HG02885 (cell line): Measurements from ENCODE around the gene HCN3.
"Not testable (repeated sequence)": the region's sequence is repeated elsewhere in the genome, so short reads cannot be mapped to it uniquely, and the experiment has no call there.

Experiments used
- ATAC-seq: cut with Tn5 transposase; IDR thresholded peaks from one replicate; pipeline ENCODE4 v1.9.1; 2021; ENCODE audit warnings: mild to moderate bottlenecking; ENCODE audit not compliant: unreplicated experiment, poor library complexity

Gene HCN3

GRCh38 chr1:155279268-155279667 lies 2.0 kb downstream of the HCN3 start:
- ATAC-seq = no peak

- no peak for ATAC-seq
Observed at GRCh38 chr1:155282488-155283091, 5.3 kb downstream of the HCN3 start.

DNA sequence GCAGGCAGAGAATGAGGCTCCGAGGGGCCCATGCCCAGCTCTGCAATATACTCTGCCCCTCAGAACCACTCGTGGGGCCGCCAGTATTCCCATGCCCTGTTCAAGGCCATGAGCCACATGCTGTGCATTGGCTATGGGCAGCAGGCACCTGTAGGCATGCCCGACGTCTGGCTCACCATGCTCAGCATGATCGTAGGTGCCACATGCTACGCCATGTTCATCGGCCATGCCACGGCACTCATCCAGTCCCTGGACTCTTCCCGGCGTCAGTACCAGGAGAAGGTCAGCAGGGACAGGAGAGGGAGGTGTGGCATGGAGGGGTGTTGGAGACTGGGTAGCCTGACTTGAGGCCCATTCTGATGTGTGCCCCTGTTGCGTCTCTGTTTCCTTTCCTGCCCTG lies 7.2 kb downstream of the HCN3 start:
- no peak for ATAC-seq

DNA sequence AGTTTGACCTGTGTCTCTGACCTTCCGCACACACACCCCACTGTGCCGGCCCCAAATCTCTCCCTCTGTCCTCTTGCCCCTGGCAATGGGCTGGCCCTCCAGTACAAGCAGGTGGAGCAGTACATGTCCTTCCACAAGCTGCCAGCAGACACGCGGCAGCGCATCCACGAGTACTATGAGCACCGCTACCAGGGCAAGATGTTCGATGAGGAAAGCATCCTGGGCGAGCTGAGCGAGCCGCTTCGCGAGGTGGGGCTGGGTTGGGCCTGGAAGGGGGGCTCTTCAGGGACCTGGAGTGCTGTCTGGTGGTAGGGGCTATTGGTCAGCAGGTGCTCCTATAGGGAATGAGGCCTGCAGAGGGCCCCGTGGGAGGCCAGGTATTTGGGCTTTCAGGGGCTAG lies 7.8 kb downstream of the HCN3 start:
- ATAC-seq = no peak

DNA sequence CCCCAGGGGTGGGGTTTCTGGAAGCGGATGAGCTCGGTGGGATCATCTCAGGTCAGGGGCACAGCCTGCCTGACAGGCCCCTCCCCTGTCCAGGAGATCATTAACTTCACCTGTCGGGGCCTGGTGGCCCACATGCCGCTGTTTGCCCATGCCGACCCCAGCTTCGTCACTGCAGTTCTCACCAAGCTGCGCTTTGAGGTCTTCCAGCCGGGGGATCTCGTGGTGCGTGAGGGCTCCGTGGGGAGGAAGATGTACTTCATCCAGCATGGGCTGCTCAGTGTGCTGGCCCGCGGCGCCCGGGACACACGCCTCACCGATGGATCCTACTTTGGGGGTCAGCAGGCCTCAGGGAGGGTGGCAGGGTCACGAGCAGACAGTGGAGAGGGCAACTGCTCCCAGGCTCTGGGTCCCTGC lies 8.4 kb downstream of the HCN3 start:
- no peak for ATAC-seq

GRCh38 chr1:155286544-155286943 lies 9.3 kb downstream of the HCN3 start:
- ATAC-seq = no peak

DNA sequence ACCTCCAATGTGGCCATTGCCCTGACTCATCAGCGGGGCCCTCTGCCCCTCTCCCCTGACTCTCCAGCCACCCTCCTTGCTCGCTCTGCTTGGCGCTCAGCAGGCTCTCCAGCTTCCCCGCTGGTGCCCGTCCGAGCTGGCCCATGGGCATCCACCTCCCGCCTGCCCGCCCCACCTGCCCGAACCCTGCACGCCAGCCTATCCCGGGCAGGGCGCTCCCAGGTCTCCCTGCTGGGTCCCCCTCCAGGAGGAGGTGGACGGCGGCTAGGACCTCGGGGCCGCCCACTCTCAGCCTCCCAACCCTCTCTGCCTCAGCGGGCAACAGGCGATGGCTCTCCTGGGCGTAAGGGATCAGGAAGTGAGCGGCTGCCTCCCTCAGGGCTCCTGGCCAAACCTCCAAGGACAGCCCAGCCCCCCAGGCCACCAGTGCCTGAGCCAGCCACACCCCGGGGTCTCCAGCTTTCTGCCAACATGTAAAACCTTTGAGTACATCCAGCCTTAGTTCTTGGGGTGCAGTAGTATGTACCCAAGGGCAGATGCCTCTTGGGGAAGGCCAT lies 10.8 kb downstream of the HCN3 start:
- ATAC-seq = no peak

GRCh38 chr1:155291006-155291405 lies 13.7 kb downstream of the HCN3 start:
- ATAC-seq = not testable (repeated sequence)

DNA sequence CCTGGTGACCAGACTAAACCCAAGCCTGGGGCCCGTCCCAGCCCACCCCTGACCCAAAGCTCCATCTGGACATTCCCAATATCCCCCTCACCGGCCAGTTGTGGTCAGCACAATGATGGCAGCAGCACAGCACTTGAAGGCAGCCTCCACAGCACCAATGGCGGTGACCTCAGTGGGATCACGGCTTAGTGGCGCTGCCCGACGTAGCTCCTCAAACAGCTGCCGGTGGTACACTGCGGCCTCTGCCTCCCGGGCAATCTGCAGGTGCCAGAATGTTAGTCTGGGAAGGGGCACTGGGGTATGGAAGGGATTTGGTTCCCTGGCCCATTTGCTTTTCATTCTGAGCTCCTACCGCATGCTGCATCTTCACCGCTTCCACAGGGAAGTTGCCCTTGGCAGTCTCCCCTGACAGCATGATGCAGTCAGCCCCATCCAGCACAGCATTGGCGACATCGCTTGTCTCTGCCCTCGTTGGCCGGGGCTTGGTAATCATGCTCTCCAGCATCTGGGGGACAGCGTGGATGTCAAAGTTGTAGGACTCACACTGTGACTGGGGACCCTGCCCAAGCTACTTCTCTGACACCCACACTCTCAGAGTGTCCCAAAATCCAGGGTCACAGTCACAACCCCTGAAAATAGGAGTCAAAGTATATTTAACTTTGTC lies 16.0 kb downstream of the HCN3 start:
- ATAC-seq = no peak

DNA sequence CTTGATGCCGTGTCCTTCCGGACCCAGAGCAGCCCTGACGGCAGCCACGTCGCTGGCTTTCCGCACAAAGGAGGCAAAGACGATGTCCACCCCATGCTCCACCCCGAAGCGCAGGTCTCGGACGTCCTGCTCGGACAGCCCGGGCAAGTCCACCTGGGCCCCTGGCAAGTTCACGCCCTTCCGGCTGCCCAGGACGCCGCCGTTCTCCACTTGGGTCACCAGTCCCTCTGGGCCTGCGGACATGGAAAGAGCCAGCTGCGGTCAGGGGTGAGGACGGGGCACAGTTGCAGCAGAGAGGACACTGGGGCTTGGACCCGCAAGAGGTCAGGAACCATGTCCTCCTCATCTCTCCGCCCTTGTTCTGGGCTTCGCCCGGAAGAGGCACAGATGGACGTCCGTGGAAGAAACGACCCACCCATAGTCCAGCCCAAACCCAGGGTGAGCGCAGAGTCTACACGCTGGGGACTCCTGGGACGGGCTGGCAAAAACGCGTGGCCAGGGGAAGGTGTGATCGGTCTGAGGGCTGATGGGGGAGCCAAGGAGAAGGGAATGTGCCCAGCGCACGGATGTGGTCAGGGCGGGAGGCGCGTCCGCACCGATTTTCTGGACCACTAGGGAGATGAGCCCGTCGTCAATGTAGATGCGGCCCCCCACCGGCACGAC lies 17.4 kb downstream of the HCN3 start:
- no peak for ATAC-seq

- no peak for ATAC-seq
Observed at GRCh38 chr1:155295183-155295941, 18.1 kb downstream of the HCN3 start.

GRCh38 chr1:155295942-155296267 lies 18.6 kb downstream of the HCN3 start:
- ATAC-seq = no peak

GRCh38 chr1:155296661-155297060 lies 19.4 kb downstream of the HCN3 start:
- ATAC-seq = no peak

DNA sequence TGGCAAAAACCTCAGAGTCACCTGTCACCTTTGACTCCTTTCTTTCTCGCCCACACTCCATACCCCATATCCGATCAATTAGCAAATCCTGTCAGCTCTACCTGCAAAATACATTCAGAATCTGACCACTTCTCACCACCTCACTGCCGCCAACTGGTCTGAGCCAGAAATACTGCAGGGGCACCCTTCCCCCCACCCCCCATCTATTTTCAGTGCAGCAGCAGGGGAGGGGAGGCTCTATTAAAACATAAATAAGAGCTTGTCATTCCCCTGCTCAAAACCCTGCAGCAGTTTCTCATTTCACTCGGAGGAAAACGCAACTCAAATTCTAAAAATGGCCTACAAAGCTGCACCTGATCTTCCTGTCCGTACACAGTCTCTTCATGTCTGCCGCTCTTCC lies 20.1 kb downstream of the HCN3 start:
- ATAC-seq = no peak

GRCh38 chr1:155300024-155300423 lies 22.8 kb downstream of the HCN3 start:
- ATAC-seq = no peak

DNA sequence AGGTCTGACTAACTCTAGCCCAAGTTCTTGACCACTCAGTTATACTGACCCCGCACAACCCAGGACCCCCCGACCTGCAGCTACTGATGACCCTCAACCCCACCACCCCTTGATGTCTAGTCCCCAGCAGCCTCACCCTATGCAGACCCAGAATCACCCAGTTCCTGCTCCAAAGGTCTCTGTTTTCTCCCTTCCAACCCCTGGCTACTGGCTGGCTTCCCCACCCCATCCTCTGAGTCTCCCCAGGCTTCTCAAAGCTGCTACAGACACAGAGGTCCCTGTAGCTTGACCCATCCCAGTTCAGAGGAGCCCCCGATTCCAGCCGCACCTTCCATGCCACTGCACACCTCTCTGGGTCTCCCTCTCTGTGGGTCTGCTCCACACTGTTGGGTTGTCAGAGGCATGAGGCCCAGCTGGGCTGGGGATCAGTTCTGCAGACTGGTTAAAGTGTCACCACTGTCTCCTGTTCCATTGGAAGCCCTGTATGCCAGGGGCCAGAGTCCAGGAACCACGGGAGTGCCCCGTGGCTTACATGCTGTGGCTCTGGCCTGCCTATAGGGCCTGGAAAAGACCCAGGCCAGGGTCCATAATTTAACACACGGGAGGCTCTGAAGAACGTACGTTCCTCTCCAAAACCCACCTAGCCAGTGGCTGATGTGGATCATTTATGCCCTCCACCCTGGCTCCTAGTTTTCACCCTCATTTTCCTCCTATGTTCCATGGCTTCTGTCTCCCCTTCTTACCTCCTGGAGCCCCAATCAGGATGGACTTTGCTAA lies 23.5 kb downstream of the HCN3 start:
- no peak for ATAC-seq

DNA sequence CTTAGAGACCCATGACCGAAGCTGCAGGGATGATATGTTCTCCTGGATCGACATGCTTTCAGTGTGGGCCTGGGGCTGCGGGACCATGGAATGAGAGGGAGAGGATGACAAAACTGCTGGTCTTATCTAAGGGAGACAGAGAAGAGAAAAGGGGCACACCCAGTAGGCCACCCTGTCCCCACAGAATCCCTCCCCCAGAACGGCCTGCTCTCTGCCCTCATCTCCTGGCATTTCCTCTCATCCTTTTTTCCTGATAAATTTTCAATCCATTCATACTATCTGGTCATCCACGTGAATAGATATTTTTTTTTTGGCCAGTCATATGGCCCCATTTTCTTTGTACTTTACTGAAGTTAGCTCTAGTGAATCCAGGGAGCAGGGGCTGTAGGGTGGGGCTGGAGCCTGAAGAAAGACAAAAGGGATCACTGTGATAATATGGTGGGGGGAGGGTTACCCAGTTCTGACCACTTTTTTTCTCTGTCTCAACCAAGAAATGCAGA lies 24.1 kb downstream of the HCN3 start, which contains the start of gene PKLR:
TSS of gene PKLR (minus strand) at position 97 of the 500 bp plus-strand sequence. CDS start at position 54, 43 bp downstream.
- ATAC-seq = no peak

GRCh38 chr1:155304558-155305063 lies 27.3 kb downstream of the HCN3 start:
- no peak for ATAC-seq

DNA sequence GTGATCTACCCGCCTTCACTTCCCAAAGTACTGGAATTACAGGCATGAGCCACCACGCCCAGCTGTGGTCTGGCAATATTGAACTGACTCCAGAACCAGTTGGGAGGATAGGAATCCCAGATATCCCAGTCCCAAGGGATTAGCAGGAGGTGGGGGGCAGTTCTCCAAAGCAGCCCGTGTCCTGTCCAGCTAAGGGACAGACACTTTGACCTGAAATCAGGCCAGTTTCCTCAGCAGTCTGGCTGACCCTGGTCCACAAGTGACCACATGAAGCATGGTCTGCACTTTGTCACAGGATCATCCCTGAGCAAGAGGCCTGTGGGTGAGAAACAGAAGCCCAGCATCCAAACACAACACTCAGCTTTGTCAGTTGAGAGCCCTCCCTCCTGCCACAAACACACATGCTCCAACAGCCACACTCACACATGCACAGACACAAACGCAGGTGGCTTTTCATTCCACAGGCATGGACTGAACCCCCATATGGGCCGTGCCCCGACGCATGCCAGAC lies 28.7 kb downstream of the HCN3 start:
- ATAC-seq = no peak
